Neural cell (in vitro differentiated cells): ENCODE results near the gene ADK. TPM values are rescaled to one million over a fixed set of nuclear protein-coding genes. Genes with fewer than 3 reads are reported as not detected.

Experiments
- H2AFZ ChIP-seq: fragments of 200-600, 300-800 bp; sonication (generic), shearing (Covaris generic); 2 replicates; pipeline ENCODE4 v1.6.0; 2014; ENCODE audit warnings: low read depth, mild to moderate bottlenecking, antibody characterized with exemption, low read length, moderate library complexity
- H3F3A ChIP-seq: fragments of 200-600 bp; shearing (Covaris generic); 2 replicates; pipeline ENCODE4 v1.6.1; 2016; ENCODE audit warnings: mild to moderate bottlenecking, moderate library complexity, mixed read lengths, antibody characterized with exemption, low read length; ENCODE audit not compliant: insufficient read depth, poor library complexity, severe bottlenecking
- H3K27ac ChIP-seq: fragments of 200-600, 300-800 bp; sonication (generic), shearing (Covaris generic); 2 replicates; pipeline ENCODE4 v1.5.1; 2014; ENCODE audit warnings: mild to moderate bottlenecking, low read length, moderate library complexity
- H3K27me3 ChIP-seq: fragments of 300-800, 200-600 bp; sonication (generic), shearing (Covaris generic); 2 replicates; pipeline ENCODE4 v1.6.0; 2014; ENCODE audit warnings: mild to moderate bottlenecking, low read depth, low read length, moderate library complexity; ENCODE audit not compliant: insufficient read depth
- H3K36me3 ChIP-seq: fragments of 300-800, 200-600 bp; sonication (generic), shearing (Covaris generic); 2 replicates; pipeline ENCODE4 v1.5.1; 2014; ENCODE audit warnings: mild to moderate bottlenecking, antibody characterized with exemption, low read length, moderate library complexity; ENCODE audit not compliant: insufficient read depth
- H3K4me2 ChIP-seq: fragments of 300-800, 200-600 bp; sonication (generic), shearing (Covaris generic); 2 replicates; pipeline ENCODE4 v1.6.0; 2014; ENCODE audit warnings: mild to moderate bottlenecking, low read length
- H3K4me3 ChIP-seq: fragments of 300-800, 200-600 bp; sonication (generic), shearing (Covaris generic); 2 replicates; pipeline ENCODE4 v1.5.1; 2014; ENCODE audit warnings: mild to moderate bottlenecking, low read length, moderate library complexity
- H3K79me2 ChIP-seq: fragments of 200-600 bp; shearing (Covaris generic); replicated peaks from 2 replicates; pipeline ENCODE4 v1.6.0; 2014; ENCODE audit warnings: mild to moderate bottlenecking, low read length, moderate library complexity; ENCODE audit not compliant: insufficient read depth
- H3K9ac ChIP-seq: fragments of 300-800, 200-600 bp; sonication (generic), shearing (Covaris generic); 2 replicates; pipeline ENCODE4 v1.6.1; 2016; ENCODE audit warnings: mild to moderate bottlenecking, low read length, mixed read lengths
- H3K9me2 ChIP-seq: fragments of 200-600 bp; shearing (Covaris generic); 2 replicates; pipeline ENCODE4 v1.6.1; 2016; ENCODE audit warnings: mild to moderate bottlenecking, low read length, mixed read lengths; ENCODE audit not compliant: insufficient read depth
- H3K9me3 ChIP-seq: fragments of 200-600, 300-800 bp; sonication (generic), shearing (Covaris generic); 2 replicates; pipeline ENCODE4 v1.6.1; 2016; ENCODE audit warnings: mild to moderate bottlenecking, mixed run types, low read length, moderate library complexity, mixed read lengths
- H4K20me1 ChIP-seq: fragments of 200-600 bp; shearing (Covaris generic); 2 replicates; pipeline ENCODE4 v1.6.1; 2016; ENCODE audit warnings: mild to moderate bottlenecking, mixed run types; ENCODE audit not compliant: insufficient read depth
- CTCF ChIP-seq: fragments of 450-650 bp; IDR thresholded peaks from 2 replicates; pipeline ENCODE4 v1.5.1; 2014; ENCODE audit warnings: antibody characterized with exemption, mild to moderate bottlenecking, moderate library complexity; ENCODE audit not compliant: poor library complexity, severe bottlenecking
- EP300 ChIP-seq: fragments of 450-650 bp; conservative IDR thresholded peaks from 2 replicates; pipeline ENCODE4 v1.6.1; 2014; ENCODE audit warnings: antibody characterized with exemption, mild to moderate bottlenecking, moderate library complexity; ENCODE audit not compliant: poor library complexity, severe bottlenecking
- EZH2 ChIP-seq: fragments of 200-600, 300-800 bp; shearing (Covaris generic), sonication (generic); IDR thresholded peaks from 2 replicates; pipeline ENCODE4 v1.6.1; 2014; ENCODE audit warnings: antibody characterized with exemption, low read length, borderline replicate concordance, mild to moderate bottlenecking; ENCODE audit not compliant: insufficient read depth, poor library complexity, severe bottlenecking
- MXI1 ChIP-seq: fragments of 450-650 bp; conservative IDR thresholded peaks from 2 replicates; pipeline ENCODE4 v1.6.1; 2014; ENCODE audit warnings: antibody characterized with exemption, mild to moderate bottlenecking; ENCODE audit not compliant: poor library complexity, severe bottlenecking
- POLR2AphosphoS5 ChIP-seq: IDR thresholded peaks from 2 replicates; pipeline ENCODE4 v1.6.1; 2012
- RAD21 ChIP-seq: fragments of 450-650 bp; conservative IDR thresholded peaks from 2 replicates; pipeline ENCODE4 v1.6.1; 2014; ENCODE audit warnings: antibody characterized with exemption, mild to moderate bottlenecking, moderate library complexity
- REST ChIP-seq: IDR thresholded peaks from 2 replicates; pipeline ENCODE4 v1.6.1; 2012; ENCODE audit warnings: borderline replicate concordance
- SMC3 ChIP-seq: fragments of 450-650 bp; conservative IDR thresholded peaks from 2 replicates; pipeline ENCODE4 v1.6.1; 2014; ENCODE audit warnings: antibody characterized with exemption, mild to moderate bottlenecking, moderate library complexity; ENCODE audit not compliant: poor library complexity
- TAF1 ChIP-seq: IDR thresholded peaks from 2 replicates; pipeline ENCODE4 v1.6.1; 2012; ENCODE audit warnings: low read depth
- polyA plus RNA-seq: library from polyadenylated mRNA; depleted of rRNA; stranded (reverse); fragments of >200 nt; gene quantifications from 2 replicates; pipeline ENCODE4 v1.2.3, GENCODE V29; 2014

Gene ADK
- polyA plus RNA-seq, 1 donor from 2014 or later = 19.5 TPM

- Histone ChIP-seq H3F3A (no peaks in the 10 kb centered on the region), H3K4me3 (no peak overlapping the region), H3K27ac (no peak overlapping the region), H3K4me2 (no peak overlapping the region), H3K9ac (no peak overlapping the region), H3K36me3 (no peaks in the 10 kb centered on the region), H3K9me2 (no peaks in the 10 kb centered on the region), H3K79me2 (no peaks in the 10 kb centered on the region), H3K9me3 (no peaks in the 10 kb centered on the region), H4K20me1 (no peaks in the 10 kb centered on the region), H2AFZ (no peak overlapping the region), H3K27me3 (no peaks in the 10 kb centered on the region)
- TF ChIP-seq RAD21 (no peak), EP300 (no peak)
Observed at GRCh38 chr10:74343804-74344203, 192.8 kb downstream of the ADK start.

- Histone ChIP-seq H3F3A (no peaks in the 10 kb centered on the region), H3K4me3 (no peak overlapping the region), H2AFZ (no peak overlapping the region), H3K4me2 (no peak overlapping the region), H3K27ac (no peak overlapping the region), H3K36me3 (no peaks in the 10 kb centered on the region), H3K9ac (no peak overlapping the region), H3K79me2 (no peaks in the 10 kb centered on the region), H3K9me3 (no peaks in the 10 kb centered on the region), H4K20me1 (no peaks in the 10 kb centered on the region), H3K9me2 (no peaks in the 10 kb centered on the region), H3K27me3 (no peaks in the 10 kb centered on the region)
- TF ChIP-seq EP300 (no peak), MXI1 (no peak), TAF1 (no peak), REST (no peak), SMC3 (no peak), CTCF (no peak), EZH2 (no peak), POLR2AphosphoS5 (no peak)
Observed at GRCh38 chr10:74344306-74344705, 193.3 kb downstream of the ADK start.

GRCh38 chr10:74347522-74347921, 196.5 kb downstream of the ADK start:
- Histone ChIP-seq H3K27ac (no peak overlapping the region), H3K79me2 (no peaks in the 10 kb centered on the region), H3K4me2 (no peak overlapping the region), H3F3A (no peaks in the 10 kb centered on the region), H4K20me1 (no peaks in the 10 kb centered on the region), H3K9me3 (no peaks in the 10 kb centered on the region), H3K36me3 (no peaks in the 10 kb centered on the region), H2AFZ (no peak overlapping the region), H3K27me3 (no peaks in the 10 kb centered on the region), H3K9me2 (no peaks in the 10 kb centered on the region), H3K4me3 (no peak overlapping the region), H3K9ac (no peak overlapping the region)
- TF ChIP-seq MXI1 (no peak), EZH2 (no peak), RAD21 (no peak), SMC3 (no peak), CTCF (no peak), TAF1 (no peak), EP300 (no peak), REST (no peak), POLR2AphosphoS5 (no peak)
